ENCODE measurements around the gene PON2. TPM values are rescaled to one million over a fixed set of nuclear protein-coding genes. Genes with fewer than 3 reads are reported as not detected.

PON2 gene
- total and polyA plus RNA-seq, 10 of the 15 experiments (the other 5 are each of a cell fraction or from before 2014, with no cell fraction given), result 22.9 to 127 (median 46.1) TPM

DNA sequence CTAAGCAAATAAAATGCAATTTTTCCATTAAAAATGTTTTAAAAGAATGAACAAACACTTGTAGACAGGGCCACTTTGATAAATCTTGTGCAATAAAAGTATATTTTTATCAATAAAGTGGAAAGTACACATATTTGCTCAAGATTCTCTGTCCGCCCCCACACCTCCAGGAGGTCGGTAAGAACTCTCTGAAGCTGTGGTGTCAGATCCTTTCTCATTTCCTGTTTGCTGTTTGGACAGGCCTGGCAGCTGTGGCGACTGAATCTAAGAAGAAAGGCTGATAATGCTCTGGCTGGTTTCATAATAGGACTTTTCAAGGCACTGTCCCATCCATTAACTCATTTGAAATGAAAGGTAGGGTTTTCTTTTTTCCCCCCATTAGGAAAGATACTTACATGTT, 35.6 kb upstream of the PON2 start (continued):
- no peak for TF ChIP-seq POU2F2 (IDR thresholded peaks at IDR 0.05; ENCODE audit: borderline replicate concordance, low read depth, low read length)
- TF ChIP-seq, protein P1, sequence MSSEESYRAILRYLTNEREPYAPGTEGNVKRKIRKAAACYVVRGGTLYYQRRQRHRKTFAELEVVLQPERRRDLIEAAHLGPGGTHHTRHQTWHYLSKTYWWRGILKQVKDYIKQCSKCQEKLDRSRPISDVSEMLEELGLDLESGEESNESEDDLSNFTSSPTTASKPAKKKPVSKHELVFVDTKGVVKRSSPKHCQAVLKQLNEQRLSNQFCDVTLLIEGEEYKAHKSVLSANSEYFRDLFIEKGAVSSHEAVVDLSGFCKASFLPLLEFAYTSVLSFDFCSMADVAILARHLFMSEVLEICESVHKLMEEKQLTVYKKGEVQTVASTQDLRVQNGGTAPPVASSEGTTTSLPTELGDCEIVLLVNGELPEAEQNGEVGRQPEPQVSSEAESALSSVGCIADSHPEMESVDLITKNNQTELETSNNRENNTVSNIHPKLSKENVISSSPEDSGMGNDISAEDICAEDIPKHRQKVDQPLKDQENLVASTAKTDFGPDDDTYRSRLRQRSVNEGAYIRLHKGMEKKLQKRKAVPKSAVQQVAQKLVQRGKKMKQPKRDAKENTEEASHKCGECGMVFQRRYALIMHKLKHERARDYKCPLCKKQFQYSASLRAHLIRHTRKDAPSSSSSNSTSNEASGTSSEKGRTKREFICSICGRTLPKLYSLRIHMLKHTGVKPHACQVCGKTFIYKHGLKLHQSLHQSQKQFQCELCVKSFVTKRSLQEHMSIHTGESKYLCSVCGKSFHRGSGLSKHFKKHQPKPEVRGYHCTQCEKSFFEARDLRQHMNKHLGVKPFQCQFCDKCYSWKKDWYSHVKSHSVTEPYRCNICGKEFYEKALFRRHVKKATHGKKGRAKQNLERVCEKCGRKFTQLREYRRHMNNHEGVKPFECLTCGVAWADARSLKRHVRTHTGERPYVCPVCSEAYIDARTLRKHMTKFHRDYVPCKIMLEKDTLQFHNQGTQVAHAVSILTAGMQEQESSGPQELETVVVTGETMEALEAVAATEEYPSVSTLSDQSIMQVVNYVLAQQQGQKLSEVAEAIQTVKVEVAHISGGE (CRISPR knock-in tag; IDR thresholded peaks at IDR 0.05), result no peak
- no peak for TF ChIP-seq SREBF2 (IDR thresholded peaks at IDR 0.05; ENCODE audit: low read length)
- TF ChIP-seq SIX5 (IDR thresholded peaks at IDR 0.05; ENCODE audit: low read depth, low read length, severe bottlenecking), result no peak
- no peak for TF ChIP-seq TAF1 (IDR thresholded peaks at IDR 0.05; ENCODE audit: borderline replicate concordance, low read depth, low read length)
- TF ChIP-seq LARP7 (IDR thresholded peaks at IDR 0.05), result no peak
- no peak for TF ChIP-seq YBX1 (IDR thresholded peaks at IDR 0.05)
- no peak for TF ChIP-seq BACH1 (IDR thresholded peaks at IDR 0.05; ENCODE audit: borderline replicate concordance)
- TF ChIP-seq SRF (IDR thresholded peaks at IDR 0.05; ENCODE audit: low read depth in 2 of 2, low read length in 2 of 2), result no peak
- no peak for TF ChIP-seq ZSCAN29 (IDR thresholded peaks at IDR 0.05)
- TF ChIP-seq CBFB (IDR thresholded peaks at IDR 0.05; ENCODE audit: low read depth), result no peak
- TF ChIP-seq BCLAF1 (IDR thresholded peaks at IDR 0.05), result no peak
- TF ChIP-seq NR2F1 (conservative IDR thresholded peaks at IDR 0.05), result no peak
- no peak for TF ChIP-seq CHD2 (IDR thresholded peaks at IDR 0.05; ENCODE audit: borderline replicate concordance, low read depth, low read length)
- TF ChIP-seq ZNF384 (IDR thresholded peaks at IDR 0.05; ENCODE audit: borderline replicate concordance, low read depth, low read length), result 0 out of 2 replicates have a peak, but pooled peaks have one; percentile 10
- TF ChIP-seq, protein P2, sequence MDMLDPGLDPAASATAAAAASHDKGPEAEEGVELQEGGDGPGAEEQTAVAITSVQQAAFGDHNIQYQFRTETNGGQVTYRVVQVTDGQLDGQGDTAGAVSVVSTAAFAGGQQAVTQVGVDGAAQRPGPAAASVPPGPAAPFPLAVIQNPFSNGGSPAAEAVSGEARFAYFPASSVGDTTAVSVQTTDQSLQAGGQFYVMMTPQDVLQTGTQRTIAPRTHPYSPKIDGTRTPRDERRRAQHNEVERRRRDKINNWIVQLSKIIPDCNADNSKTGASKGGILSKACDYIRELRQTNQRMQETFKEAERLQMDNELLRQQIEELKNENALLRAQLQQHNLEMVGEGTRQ (IDR thresholded peaks at IDR 0.05; ENCODE audit: borderline replicate concordance, low read depth, low read length), result no peak
- no peak for TF ChIP-seq POLR2AphosphoS2 (IDR thresholded peaks at IDR 0.05; ENCODE audit: low read depth, low read length)
- peak in 1 of 2 experiments; percentile 89; a peak in 2 of 4 replicates for TF ChIP-seq ETV6 (conservative IDR thresholded peaks at IDR 0.05 in 1 of 2, IDR thresholded peaks at IDR 0.05 in 1 of 2; ENCODE audit: borderline replicate concordance in 1 of 2, low read depth in 1 of 2)
- TF ChIP-seq HSF1 (IDR thresholded peaks at IDR 0.05; ENCODE audit: low read depth, low read length), result no peak
- TF ChIP-seq ATF2 (IDR thresholded peaks at IDR 0.05; ENCODE audit: low read length), result no peak
- TF ChIP-seq SUPT20H (IDR thresholded peaks at IDR 0.05; ENCODE audit: borderline replicate concordance, control insufficient read depth, low read depth, low read length), result no peak
- no peak; the same call in 1 of the 2 replicates for TF ChIP-seq DPF2 (IDR thresholded peaks at IDR 0.05)
